Measurements from ENCODE around the gene NCAPH2. TPM values are rescaled to one million over a fixed set of nuclear protein-coding genes. Genes with fewer than 3 reads are reported as not detected.

Gene NCAPH2
- polyA plus RNA-seq, 1 experiment = 10.4 TPM

DNA sequence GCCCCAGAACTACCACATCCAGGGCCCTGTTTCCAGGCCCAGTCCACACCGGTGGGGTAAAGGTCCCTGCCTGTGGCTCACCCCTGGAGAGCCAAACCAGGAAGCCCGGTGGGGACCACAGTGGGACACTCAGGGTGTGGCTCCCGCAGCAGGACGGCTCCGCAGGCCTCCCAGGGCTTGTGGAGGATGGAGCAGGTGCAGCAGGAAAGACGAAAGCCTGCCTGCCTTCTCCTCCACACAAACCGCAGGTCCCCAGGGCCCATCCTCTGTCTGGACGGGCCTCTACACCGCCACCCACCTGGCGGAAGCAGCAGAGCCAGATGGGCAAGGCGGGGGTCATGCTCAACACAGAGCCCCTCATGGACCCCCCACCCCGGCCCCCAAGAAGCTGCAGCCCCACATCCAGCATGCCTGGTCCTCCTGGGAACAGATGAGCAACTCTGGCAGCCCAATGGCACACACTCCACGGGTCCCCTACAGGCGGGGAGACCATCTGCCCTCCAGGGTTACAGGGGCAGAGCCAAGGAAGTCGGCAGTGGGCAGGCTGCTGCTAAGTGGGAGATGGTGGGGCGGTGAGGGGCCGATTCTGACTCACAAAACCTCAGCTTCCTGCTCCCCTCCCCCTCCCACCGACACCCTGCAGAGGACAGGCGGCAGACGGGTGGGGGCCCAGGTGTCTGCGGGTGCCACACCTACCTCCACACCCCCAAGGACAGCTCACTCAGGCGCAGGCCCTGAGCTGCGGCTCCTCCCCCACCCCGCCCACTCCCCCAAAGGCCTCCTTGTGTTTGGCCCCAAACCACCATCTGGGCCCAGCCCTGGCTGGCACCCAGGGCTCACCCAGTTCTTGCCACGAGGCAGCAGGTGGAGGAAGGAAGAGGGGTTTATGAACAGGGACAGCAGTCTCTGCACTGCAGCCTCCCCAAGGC is 38.4 kb upstream of the NCAPH2 start:
- H3K4me3 ChIP-seq (ENCODE audit: low read depth, low read length) = no peak overlapping the region
- no peak overlapping the region for H3K27ac ChIP-seq (ENCODE audit: low read depth, low read length)
- DNase-seq (ENCODE audit: low read depth, low spot score) = no peak
- H3K27me3 ChIP-seq (ENCODE audit: control insufficient read depth, insufficient read depth, low read length) = no peaks in the 10 kb centered on the region
- ChIA-PET POLR2A (no interaction called here), CTCF (interaction anchor here (1.7 kb wide), 1 partner anchor 56 kb away, joined by 4 read pairs; the partner anchor contains the start of gene SCO2)
- TF ChIP-seq, protein P1, sequence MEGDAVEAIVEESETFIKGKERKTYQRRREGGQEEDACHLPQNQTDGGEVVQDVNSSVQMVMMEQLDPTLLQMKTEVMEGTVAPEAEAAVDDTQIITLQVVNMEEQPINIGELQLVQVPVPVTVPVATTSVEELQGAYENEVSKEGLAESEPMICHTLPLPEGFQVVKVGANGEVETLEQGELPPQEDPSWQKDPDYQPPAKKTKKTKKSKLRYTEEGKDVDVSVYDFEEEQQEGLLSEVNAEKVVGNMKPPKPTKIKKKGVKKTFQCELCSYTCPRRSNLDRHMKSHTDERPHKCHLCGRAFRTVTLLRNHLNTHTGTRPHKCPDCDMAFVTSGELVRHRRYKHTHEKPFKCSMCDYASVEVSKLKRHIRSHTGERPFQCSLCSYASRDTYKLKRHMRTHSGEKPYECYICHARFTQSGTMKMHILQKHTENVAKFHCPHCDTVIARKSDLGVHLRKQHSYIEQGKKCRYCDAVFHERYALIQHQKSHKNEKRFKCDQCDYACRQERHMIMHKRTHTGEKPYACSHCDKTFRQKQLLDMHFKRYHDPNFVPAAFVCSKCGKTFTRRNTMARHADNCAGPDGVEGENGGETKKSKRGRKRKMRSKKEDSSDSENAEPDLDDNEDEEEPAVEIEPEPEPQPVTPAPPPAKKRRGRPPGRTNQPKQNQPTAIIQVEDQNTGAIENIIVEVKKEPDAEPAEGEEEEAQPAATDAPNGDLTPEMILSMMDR (IDR thresholded peaks at IDR 0.05; ENCODE audit: low read depth, low read length) = no peak
- H3K9me3 ChIP-seq (ENCODE audit: control insufficient read depth, insufficient read depth, low read length) = no peaks in the 10 kb centered on the region; the same call in 1 of the 2 replicates

DNA sequence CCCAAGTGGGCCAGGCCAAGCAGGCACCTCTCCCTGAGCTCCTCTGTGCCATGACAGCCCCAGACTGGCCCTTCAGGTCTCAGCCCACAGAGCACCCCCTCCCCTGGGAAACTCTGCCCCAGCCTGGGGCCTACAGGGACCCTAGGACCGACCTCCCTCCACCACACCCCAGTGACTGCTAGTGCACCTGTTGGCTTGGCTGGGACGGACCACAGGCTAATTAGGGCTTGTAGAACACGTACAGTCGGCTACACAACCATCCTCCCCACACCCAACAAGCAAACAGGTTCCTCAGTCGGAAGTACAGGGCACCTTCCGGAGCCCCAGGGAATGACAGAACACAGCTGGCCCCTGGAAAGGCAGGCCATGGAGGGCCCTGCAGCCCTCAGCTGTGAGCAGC is 37.5 kb upstream of the NCAPH2 start:
- no peak overlapping the region for H3K4me3 ChIP-seq (ENCODE audit: low read depth, low read length)
- CTCF ChIA-PET = interaction anchor here (1.7 kb wide), 1 partner anchor 55 kb away, joined by 4 read pairs; the partner anchor contains the start of gene SCO2
- H3K9me3 ChIP-seq (ENCODE audit: control insufficient read depth, insufficient read depth, low read length) = no peaks in the 10 kb centered on the region; the same call in 1 of the 2 replicates
- DNase-seq (ENCODE audit: low read depth, low spot score) = no peak
- TF ChIP-seq, protein P1 (IDR thresholded peaks at IDR 0.05; ENCODE audit: low read depth, low read length) = no peak
- POLR2A ChIA-PET = no interaction called here
- no peak overlapping the region for H3K27ac ChIP-seq (ENCODE audit: low read depth, low read length)
- no peaks in the 10 kb centered on the region for H3K27me3 ChIP-seq (ENCODE audit: control insufficient read depth, insufficient read depth, low read length)

DNA sequence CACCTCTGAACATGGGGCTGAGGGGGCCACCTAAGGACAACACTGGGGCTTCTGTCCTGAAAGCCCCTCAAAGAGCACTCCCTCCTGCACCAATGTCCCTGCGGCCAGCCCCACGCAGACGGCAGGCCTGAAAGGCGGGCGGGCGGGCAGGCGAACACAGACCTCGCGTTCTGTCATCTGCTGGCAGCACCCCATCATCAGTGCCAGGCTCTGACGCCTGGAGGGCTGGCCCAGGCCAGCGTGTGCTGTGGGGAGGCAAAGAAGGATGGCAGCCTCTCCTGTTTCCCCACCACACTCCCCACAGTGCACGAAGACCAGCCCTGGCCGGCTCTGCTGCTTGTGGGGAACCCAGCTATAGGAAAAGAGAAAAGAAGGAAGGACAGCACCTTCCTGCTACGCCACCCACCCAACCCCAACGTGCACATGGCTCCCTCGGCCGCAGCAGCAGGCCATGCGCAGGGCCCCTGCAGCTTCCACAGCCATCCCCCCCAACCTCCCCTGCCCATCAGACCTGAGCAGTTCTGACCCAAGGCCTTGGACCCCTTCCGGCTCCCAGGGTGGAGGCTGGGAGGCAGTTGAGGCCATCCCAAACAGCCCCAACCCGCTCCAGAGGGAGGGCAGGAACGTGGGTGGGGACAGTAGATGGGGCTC is 36.7 kb upstream of the NCAPH2 start:
- DNase-seq (ENCODE audit: low read depth, low spot score) = no peak
- Histone ChIP-seq H3K9me3 (ENCODE audit: control insufficient read depth, insufficient read depth, low read length) (no peaks in the 10 kb centered on the region; the same call in 1 of the 2 replicates), H3K27ac (ENCODE audit: low read depth, low read length) (no peak overlapping the region), H3K4me3 (ENCODE audit: low read depth, low read length) (no peak overlapping the region), H3K27me3 (ENCODE audit: control insufficient read depth, insufficient read depth, low read length) (no peaks in the 10 kb centered on the region)
- ChIA-PET POLR2A (no interaction called here), CTCF (interaction anchor here (1.7 kb wide), 1 partner anchor 54 kb away, joined by 4 read pairs; the partner anchor contains the start of gene SCO2)
- TF ChIP-seq, protein P1 (IDR thresholded peaks at IDR 0.05; ENCODE audit: low read depth, low read length) = no peak

DNA sequence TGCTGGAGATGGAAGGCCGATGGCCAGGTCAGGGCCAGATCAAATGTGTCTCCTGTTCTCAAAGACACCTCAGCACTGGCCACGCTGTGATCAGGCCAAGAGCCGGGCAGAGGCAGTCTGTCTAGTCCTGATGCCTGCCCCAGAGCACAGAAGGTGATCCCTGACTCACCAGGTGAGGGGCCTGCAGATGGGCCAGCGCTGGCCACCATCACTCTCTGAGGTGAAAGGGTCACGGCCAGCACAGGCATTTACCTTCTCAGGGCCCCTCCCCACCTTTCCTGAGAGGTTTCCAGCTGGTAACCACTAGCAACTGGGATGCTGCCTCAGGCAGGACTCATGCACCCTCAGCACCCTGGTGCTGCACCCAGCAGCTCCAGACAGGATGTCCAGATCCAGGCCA is 36.1 kb upstream of the NCAPH2 start:
- DNase-seq (ENCODE audit: low read depth, low spot score) = no peak
- CTCF ChIA-PET = no interaction called here
- TF ChIP-seq, protein P1 (IDR thresholded peaks at IDR 0.05; ENCODE audit: low read depth, low read length) = no peak

More for the DNA sequence above, 36.1 kb upstream of the NCAPH2 start:
- POLR2A ChIA-PET = no interaction called here
- H3K9me3 ChIP-seq (ENCODE audit: control insufficient read depth, insufficient read depth, low read length) = no peaks in the 10 kb centered on the region; the same call in 1 of the 2 replicates
- no peak overlapping the region for H3K4me3 ChIP-seq (ENCODE audit: low read depth, low read length)
- H3K27ac ChIP-seq (ENCODE audit: low read depth, low read length) = no peak overlapping the region
- no peaks in the 10 kb centered on the region for H3K27me3 ChIP-seq (ENCODE audit: control insufficient read depth, insufficient read depth, low read length)
